OCI-LY3 (cell line): ENCODE results near the gene MRAS.

Source experiments
- H2AFZ ChIP-seq: fragments of 200-600, 300-600 bp; shearing (Covaris generic); 2 replicates; pipeline ENCODE4 v1.6.0; 2014; ENCODE audit warnings: antibody characterized with exemption, low read depth, low read length
- H3K27ac ChIP-seq: fragments of 200-600, 300-600 bp; sonication (generic); 2 replicates; pipeline ENCODE4 v1.5.1; 2014; ENCODE audit warnings: mild to moderate bottlenecking, low read length, moderate library complexity, mixed read lengths
- H3K27me3 ChIP-seq: fragments of 200-600, 300-600 bp; sonication (generic); 2 replicates; pipeline ENCODE4 v1.6.1; 2014; ENCODE audit warnings: low read depth, low read length, mixed read lengths
- H3K36me3 ChIP-seq: fragments of 200-600, 300-600 bp; sonication (generic); replicated peaks from 2 replicates; pipeline ENCODE3; 2014; ENCODE audit warnings: low read depth, low read length, mixed read lengths
- H3K4me1 ChIP-seq: fragments of 300-600, 200-600 bp; sonication (generic); 2 replicates; pipeline ENCODE4 v1.6.1; 2014; ENCODE audit warnings: low read length, mixed read lengths
- H3K4me2 ChIP-seq: fragments of 200-600, 300-600 bp; sonication (generic); 2 replicates; pipeline ENCODE4 v1.6.1; 2014; ENCODE audit warnings: low read length, mixed read lengths
- H3K4me3 ChIP-seq: fragments of 300-600, 200-600 bp; sonication (generic); 2 replicates; pipeline ENCODE4 v1.5.1; 2014; ENCODE audit warnings: antibody characterized with exemption, mild to moderate bottlenecking, low read length, moderate library complexity
- H3K79me2 ChIP-seq: fragments of 300-600, 200-600 bp; shearing (Covaris generic); 2 replicates; pipeline ENCODE4 v1.6.1; 2014; ENCODE audit warnings: mild to moderate bottlenecking, low read length, mixed read lengths
- H3K9ac ChIP-seq: fragments of 300-600, 200-600 bp; shearing (Covaris generic); 2 replicates; pipeline ENCODE4 v1.6.0; 2014; ENCODE audit warnings: mild to moderate bottlenecking, low read length, moderate library complexity
- H3K9me3 ChIP-seq: fragments of 200-600, 300-600 bp; shearing (Covaris generic); 2 replicates; pipeline ENCODE4 v1.6.1; 2014; ENCODE audit warnings: low read length, mixed read lengths; ENCODE audit not compliant: insufficient read depth
- H4K20me1 ChIP-seq: fragments of 200-600, 300-600 bp; sonication (generic); 2 replicates; pipeline ENCODE4 v1.6.1; 2016; ENCODE audit warnings: low read length, mixed read lengths; ENCODE audit not compliant: insufficient read depth
- EZH2phosphoT487 ChIP-seq: fragments of 200-600 bp; shearing (Covaris generic); IDR thresholded peaks from 2 replicates; pipeline ENCODE4 v1.6.1; 2018; ENCODE audit warnings: antibody characterized with exemption, mixed run types, low read depth
- TF ChIP-seq, protein P1 (sequence below): fragments of 200-600, 300-600 bp; sonication (generic); IDR thresholded peaks from 2 replicates; pipeline ENCODE4 v1.5.1; 2014; ENCODE audit warnings: antibody characterized with exemption, low read length, low read depth

MRAS gene

DNA sequence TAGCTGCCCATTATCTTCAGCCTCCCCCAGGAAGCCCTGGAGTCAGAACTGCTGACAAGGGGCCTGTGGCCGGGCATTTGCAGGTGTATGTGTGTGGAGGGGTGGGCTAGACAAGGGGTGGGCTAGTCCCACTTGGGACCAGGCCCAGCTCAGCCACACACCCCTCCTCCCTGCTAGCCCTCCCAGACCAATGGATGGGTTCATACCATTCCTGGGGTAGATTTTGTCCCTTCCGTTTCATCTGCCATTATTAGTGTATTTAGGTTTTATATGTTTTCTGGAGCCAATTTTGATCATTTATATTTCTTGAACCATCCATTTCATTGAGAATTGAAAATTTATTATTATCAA lies 42.2 kb downstream of the MRAS start:
- H3K9ac ChIP-seq, result no peak overlapping the region
- no peaks in the 10 kb centered on the region for H3K79me2 ChIP-seq
- no peaks in the 10 kb centered on the region for H3K9me3 ChIP-seq
- TF ChIP-seq EZH2phosphoT487, result no peak
- TF ChIP-seq, protein P1, sequence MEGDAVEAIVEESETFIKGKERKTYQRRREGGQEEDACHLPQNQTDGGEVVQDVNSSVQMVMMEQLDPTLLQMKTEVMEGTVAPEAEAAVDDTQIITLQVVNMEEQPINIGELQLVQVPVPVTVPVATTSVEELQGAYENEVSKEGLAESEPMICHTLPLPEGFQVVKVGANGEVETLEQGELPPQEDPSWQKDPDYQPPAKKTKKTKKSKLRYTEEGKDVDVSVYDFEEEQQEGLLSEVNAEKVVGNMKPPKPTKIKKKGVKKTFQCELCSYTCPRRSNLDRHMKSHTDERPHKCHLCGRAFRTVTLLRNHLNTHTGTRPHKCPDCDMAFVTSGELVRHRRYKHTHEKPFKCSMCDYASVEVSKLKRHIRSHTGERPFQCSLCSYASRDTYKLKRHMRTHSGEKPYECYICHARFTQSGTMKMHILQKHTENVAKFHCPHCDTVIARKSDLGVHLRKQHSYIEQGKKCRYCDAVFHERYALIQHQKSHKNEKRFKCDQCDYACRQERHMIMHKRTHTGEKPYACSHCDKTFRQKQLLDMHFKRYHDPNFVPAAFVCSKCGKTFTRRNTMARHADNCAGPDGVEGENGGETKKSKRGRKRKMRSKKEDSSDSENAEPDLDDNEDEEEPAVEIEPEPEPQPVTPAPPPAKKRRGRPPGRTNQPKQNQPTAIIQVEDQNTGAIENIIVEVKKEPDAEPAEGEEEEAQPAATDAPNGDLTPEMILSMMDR, result no peak
- peaks cover 46% of the 10 kb centered on the region for H3K27me3 ChIP-seq
- H3K36me3 ChIP-seq, result no peaks in the 10 kb centered on the region
- no peak overlapping the region for H3K4me2 ChIP-seq
- H4K20me1 ChIP-seq, result no peaks in the 10 kb centered on the region
- no peak overlapping the region for H2AFZ ChIP-seq
- H3K4me3 ChIP-seq, result no peak overlapping the region
- no peak overlapping the region for H3K27ac ChIP-seq
- H3K4me1 ChIP-seq, result no peaks in the 10 kb centered on the region

DNA sequence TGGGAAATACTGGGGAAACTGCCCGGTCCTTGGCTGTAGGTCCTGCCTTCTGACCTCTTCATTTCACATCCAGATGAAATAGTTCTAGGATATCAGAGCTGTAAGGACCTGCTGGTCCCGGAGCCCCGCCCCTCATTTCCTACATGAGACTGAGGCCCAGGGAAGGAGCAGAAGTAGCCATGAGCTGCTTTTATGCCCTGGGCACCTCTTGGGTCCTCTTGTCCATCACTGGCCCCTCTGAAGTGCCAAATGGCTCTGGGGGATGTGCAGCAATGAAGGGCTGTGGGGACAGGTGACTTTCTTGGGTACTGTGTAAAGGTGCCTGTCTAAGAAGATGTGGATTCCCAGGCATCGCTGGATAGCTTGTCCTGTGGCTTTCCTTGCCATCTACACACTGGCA lies 45.8 kb downstream of the MRAS start:
- Histone ChIP-seq H4K20me1 (no peaks in the 10 kb centered on the region), H3K4me2 (no peak overlapping the region), H3K9me3 (no peaks in the 10 kb centered on the region), H2AFZ (no peak overlapping the region), H3K4me3 (no peak overlapping the region), H3K4me1 (no peaks in the 10 kb centered on the region), H3K9ac (no peak overlapping the region), H3K79me2 (no peaks in the 10 kb centered on the region), H3K36me3 (no peaks in the 10 kb centered on the region), H3K27me3 (peaks cover 35% of the 10 kb centered on the region), H3K27ac (no peak overlapping the region)
- TF ChIP-seq, protein P1, result no peak
- no peak for TF ChIP-seq EZH2phosphoT487

DNA sequence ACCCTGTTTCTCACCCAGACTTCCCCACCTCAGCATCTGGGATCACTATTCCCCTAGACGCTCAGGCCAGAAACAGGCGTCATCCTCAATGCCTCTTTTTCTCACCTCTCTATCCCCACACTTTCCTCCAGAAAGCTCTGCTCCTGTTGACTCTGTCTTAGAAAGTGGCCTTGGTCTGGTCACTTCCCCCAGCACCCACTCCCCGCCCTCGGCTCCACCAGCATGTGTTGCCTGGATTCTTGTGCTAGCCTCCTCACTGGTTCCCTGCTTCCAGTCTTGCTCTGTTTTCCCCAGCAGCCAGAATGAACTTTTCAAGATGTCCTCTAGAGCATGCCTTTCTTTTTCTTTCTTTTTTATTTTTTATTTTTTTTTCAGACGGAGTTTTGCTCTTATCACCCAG lies 46.3 kb downstream of the MRAS start:
- Histone ChIP-seq H3K9me3 (no peaks in the 10 kb centered on the region), H3K9ac (no peak overlapping the region), H3K4me2 (no peak overlapping the region), H3K79me2 (no peaks in the 10 kb centered on the region), H3K27me3 (peaks cover 39% of the 10 kb centered on the region), H4K20me1 (no peaks in the 10 kb centered on the region), H3K36me3 (no peaks in the 10 kb centered on the region), H2AFZ (no peak overlapping the region), H3K4me1 (no peaks in the 10 kb centered on the region), H3K27ac (no peak overlapping the region), H3K4me3 (no peak overlapping the region)
- TF ChIP-seq, protein P1, result no peak
- no peak for TF ChIP-seq EZH2phosphoT487

DNA sequence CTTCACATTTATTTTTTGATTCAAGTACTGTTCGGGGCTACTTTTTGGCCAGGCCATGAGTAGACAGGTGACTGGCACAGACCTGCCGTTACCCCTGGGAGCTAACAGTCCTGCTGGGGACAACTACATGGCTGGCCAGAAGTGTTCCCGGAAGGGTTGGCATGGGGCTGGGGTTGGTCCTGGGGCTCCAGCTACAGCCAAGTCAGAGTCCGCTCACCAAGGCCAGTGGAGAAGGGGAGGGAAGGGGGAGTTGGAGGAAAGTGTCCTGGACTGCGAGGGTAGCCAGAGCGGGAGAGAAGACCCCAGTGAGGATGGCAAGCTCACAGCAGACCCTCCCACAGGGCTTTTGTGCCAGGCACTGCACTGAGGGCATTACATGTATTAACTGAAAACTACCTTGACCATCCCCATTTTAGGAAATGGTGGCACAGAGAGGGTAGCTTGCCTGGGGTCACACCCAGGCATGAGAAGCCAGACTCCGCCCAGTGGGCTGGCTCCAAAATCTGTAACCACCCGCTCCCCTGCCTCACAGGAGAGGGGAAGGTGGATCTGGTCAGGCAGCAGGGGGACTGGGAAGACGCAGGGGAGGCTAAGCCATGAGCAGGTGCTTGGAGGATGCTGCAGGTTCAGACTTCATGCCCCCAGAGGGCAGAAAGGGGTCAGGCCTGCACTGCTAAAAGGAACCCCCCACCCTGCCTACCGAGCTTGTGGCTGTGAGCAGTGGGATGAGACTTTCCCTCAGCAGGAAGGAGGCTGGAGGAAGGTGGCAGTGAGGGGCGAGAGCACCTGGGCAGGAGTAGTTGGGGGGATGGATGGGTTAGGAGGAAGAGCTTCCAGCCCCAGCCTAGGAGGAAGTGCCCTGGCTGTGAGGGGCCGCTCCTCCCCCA lies 47.7 kb downstream of the MRAS start:
- TF ChIP-seq EZH2phosphoT487, result no peak
- TF ChIP-seq, protein P1, result no peak
- no peaks in the 10 kb centered on the region for H3K9me3 ChIP-seq
- H4K20me1 ChIP-seq, result no peaks in the 10 kb centered on the region
- H3K4me1 ChIP-seq, result no peaks in the 10 kb centered on the region
- no peak overlapping the region for H3K9ac ChIP-seq
- no peak overlapping the region for H3K4me3 ChIP-seq
- no peak overlapping the region for H2AFZ ChIP-seq
- no peaks in the 10 kb centered on the region for H3K79me2 ChIP-seq
- no peak overlapping the region for H3K4me2 ChIP-seq
- H3K27me3 ChIP-seq, result peaks cover 40% of the 10 kb centered on the region
- H3K36me3 ChIP-seq, result no peaks in the 10 kb centered on the region
- no peak overlapping the region for H3K27ac ChIP-seq
